Hepatocyte (in vitro differentiated cells): ENCODE data around the gene CNOT4. TPM values are rescaled to one million over a fixed set of nuclear protein-coding genes. Genes with fewer than 3 reads are reported as not detected.

Experiments
- DNase-seq: peaks from one replicate; pipeline ENCODE4 v3.0.0-alpha.2; 2016; ENCODE audit warnings: low spot score
- H2AFZ ChIP-seq: fragments of 200-600 bp; sonication (generic); 2 replicates; pipeline ENCODE4 v1.6.0; 2016; ENCODE audit warnings: antibody characterized with exemption, mild to moderate bottlenecking
- H3K27ac ChIP-seq: fragments of 200-600 bp; sonication (generic); 2 replicates; pipeline ENCODE4 v1.5.1; 2016; ENCODE audit warnings: mild to moderate bottlenecking
- H3K27me3 ChIP-seq: fragments of 200-600 bp; sonication (generic); 2 replicates; pipeline ENCODE4 v1.6.1; 2016
- H3K36me3 ChIP-seq: fragments of 200-600 bp; sonication (generic); replicated peaks from 2 replicates; pipeline ENCODE4 v1.5.1; 2016; ENCODE audit warnings: low read depth; ENCODE audit not compliant: insufficient read depth
- H3K4me1 ChIP-seq: fragments of 200-600 bp; sonication (generic); 2 replicates; pipeline ENCODE4 v1.5.1; 2016; ENCODE audit warnings: mild to moderate bottlenecking, moderate library complexity; ENCODE audit not compliant: insufficient read depth
- H3K4me2 ChIP-seq: fragments of 200-600 bp; sonication (generic); 2 replicates; pipeline ENCODE4 v1.6.0; 2016
- H3K4me3 ChIP-seq: fragments of 200-600 bp; sonication (generic); 2 replicates; pipeline ENCODE4 v1.5.1; 2016; ENCODE audit warnings: mild to moderate bottlenecking
- H3K79me2 ChIP-seq: fragments of 200-600 bp; sonication (generic); 2 replicates; pipeline ENCODE4 v1.6.0; 2017; ENCODE audit warnings: mild to moderate bottlenecking
- H3K9me2 ChIP-seq: fragments of 200-600 bp; sonication (generic); replicated peaks from 2 replicates; pipeline ENCODE4 v1.6.0; 2017; ENCODE audit warnings: mild to moderate bottlenecking; ENCODE audit not compliant: insufficient read depth
- H3K9me3 ChIP-seq: fragments of 200-600 bp; sonication (generic); 2 replicates; pipeline ENCODE4 v1.5.1; 2016; ENCODE audit warnings: low read depth, mild to moderate bottlenecking
- H4K20me1 ChIP-seq: fragments of 200-600 bp; sonication (generic); 2 replicates; pipeline ENCODE4 v1.6.0; 2016; ENCODE audit warnings: mild to moderate bottlenecking; ENCODE audit not compliant: insufficient read depth, poor library complexity, severe bottlenecking
- CTCF ChIP-seq: fragments of 200-600 bp; sonication (generic); IDR thresholded peaks from 2 replicates; pipeline ENCODE4 v1.5.1; 2016; ENCODE audit warnings: antibody characterized with exemption, mild to moderate bottlenecking; ENCODE audit not compliant: poor library complexity
- EZH2 ChIP-seq: fragments of 200-600 bp; sonication (generic); IDR thresholded peaks from 2 replicates; pipeline ENCODE4 v1.6.1; 2016; ENCODE audit warnings: antibody characterized with exemption, mild to moderate bottlenecking, borderline replicate concordance
- EZH2phosphoT487 ChIP-seq: fragments of 200-600 bp; sonication (generic); IDR thresholded peaks from one replicate; pipeline ENCODE4 v1.6.1; 2018; ENCODE audit warnings: antibody characterized with exemption, mild to moderate bottlenecking, low read depth, moderate library complexity; ENCODE audit not compliant: unreplicated experiment, severe bottlenecking
- WGBS: methylation state at CpG from one replicate; pipeline ENCODE4 v1.1.6; 2016; ENCODE audit warnings: low lambda C conversion rate; ENCODE audit errors: missing lambda C conversion rate; 5-methylcytosine and 5-hydroxymethylcytosine counted together
- polyA plus RNA-seq: library from polyadenylated mRNA; unstranded; fragments of >200 nt; fragmentation: Nextera tagmentation; extraction: Ambion mirVana; gene quantifications from 2 replicates; pipeline ENCODE4 v1.2.1, GENCODE V29; 2016
- total RNA-seq: library from RNA; depleted of rRNA; stranded (reverse); fragments of >200 nt; gene quantifications from 2 replicates; pipeline ENCODE4 v1.2.3, GENCODE V29; 2014

The CNOT4 gene
- total and polyA plus RNA-seq, 2 experiments from 2014 or later: 11.8 to 12.9 TPM

- no peak overlapping the region for H2AFZ ChIP-seq
- H3K4me3 ChIP-seq: no peak overlapping the region
- no peaks in the 10 kb centered on the region for H3K27me3 ChIP-seq
- 92% methylated on average over 1 of the region's 1 CpG for WGBS
- H3K4me1 ChIP-seq: peaks cover 6% of the 10 kb centered on the region
- H3K4me2 ChIP-seq: no peak overlapping the region
- peaks cover 96% of the 10 kb centered on the region for H3K79me2 ChIP-seq
- no peak for DNase-seq
- H4K20me1 ChIP-seq: peaks cover 65% of the 10 kb centered on the region
- H3K27ac ChIP-seq: no peak overlapping the region
- no peaks in the 10 kb centered on the region for H3K36me3 ChIP-seq
- no peak for TF ChIP-seq EZH2
- TF ChIP-seq CTCF: no peak
- TF ChIP-seq EZH2phosphoT487: no peak
- no peaks in the 10 kb centered on the region for H3K9me2 ChIP-seq
- no peaks in the 10 kb centered on the region for H3K9me3 ChIP-seq
These were observed 16.5 kb downstream of the CNOT4 start for GRCh38 chr7:135493362-135493761.

GRCh38 chr7:135492151-135492550, 17.8 kb downstream of the CNOT4 start:
- DNase-seq: no peak
- TF ChIP-seq CTCF (no peak), EZH2phosphoT487 (no peak), EZH2 (no peak)
- Histone ChIP-seq H3K4me1 (peaks cover 6% of the 10 kb centered on the region), H3K79me2 (peaks cover 96% of the 10 kb centered on the region), H4K20me1 (peaks cover 64% of the 10 kb centered on the region), H3K27ac (no peak overlapping the region), H3K4me3 (no peak overlapping the region), H3K27me3 (no peaks in the 10 kb centered on the region), H3K9me2 (no peaks in the 10 kb centered on the region), H3K36me3 (no peaks in the 10 kb centered on the region), H3K9me3 (no peaks in the 10 kb centered on the region), H2AFZ (no peak overlapping the region), H3K4me2 (no peak overlapping the region)
- 97% methylated on average over 4 of the region's 4 CpGs for WGBS

DNA sequence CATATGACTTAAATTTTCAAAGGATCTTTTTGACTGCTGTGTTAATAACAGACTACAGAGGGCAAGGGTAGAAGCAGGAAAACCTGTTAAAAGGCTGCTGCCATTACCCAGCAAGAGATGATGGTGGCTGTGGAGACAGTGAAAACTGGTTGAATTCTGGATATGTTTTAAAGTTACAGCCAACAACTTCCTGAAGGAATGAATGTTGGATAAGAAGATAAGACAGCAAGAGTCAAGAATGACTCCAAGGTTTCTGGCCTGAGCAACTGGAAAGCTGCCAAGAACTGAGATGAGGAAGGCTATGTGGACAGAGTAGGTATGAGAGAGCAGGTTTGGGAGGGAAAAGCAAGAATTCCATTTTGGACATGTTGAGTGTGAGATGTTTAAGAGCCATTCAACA, 19.1 kb downstream of the CNOT4 start:
- peak overlapping the region; percentile 36 for H3K27ac ChIP-seq
- no peak overlapping the region for H3K4me3 ChIP-seq
- no peaks in the 10 kb centered on the region for H3K9me2 ChIP-seq
- H3K79me2 ChIP-seq: peaks cover 96% of the 10 kb centered on the region
- TF ChIP-seq EZH2phosphoT487 (no peak), CTCF (no peak), EZH2 (no peak)
- peaks cover 60% of the 10 kb centered on the region for H4K20me1 ChIP-seq
- no peaks in the 10 kb centered on the region for H3K27me3 ChIP-seq
- DNase-seq: peak; percentile 32
- no peaks in the 10 kb centered on the region for H3K9me3 ChIP-seq
- H3K4me1 ChIP-seq: peaks cover 6% of the 10 kb centered on the region
- no peak overlapping the region for H2AFZ ChIP-seq
- no peak overlapping the region for H3K4me2 ChIP-seq
- H3K36me3 ChIP-seq: no peaks in the 10 kb centered on the region

DNA sequence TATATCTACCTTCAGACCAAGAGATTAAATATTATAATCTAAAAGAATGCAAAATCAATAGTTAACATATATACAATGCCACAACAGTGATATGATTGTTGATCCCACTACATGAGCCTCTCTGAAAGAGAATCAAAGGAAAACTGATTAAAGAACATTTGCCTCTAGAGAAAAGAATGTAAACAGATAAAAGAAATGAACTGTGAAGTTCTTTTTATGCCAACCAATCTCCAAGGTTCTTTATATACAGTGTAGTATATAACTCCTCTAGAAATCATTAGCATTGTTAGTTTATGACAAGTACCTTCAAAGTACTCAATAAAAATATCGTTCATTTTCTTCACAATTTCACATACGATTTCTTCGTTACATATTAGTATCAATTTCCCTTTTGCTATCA, 20.1 kb downstream of the CNOT4 start:
- TF ChIP-seq EZH2 (no peak), CTCF (no peak), EZH2phosphoT487 (no peak)
- Histone ChIP-seq H3K9me2 (no peaks in the 10 kb centered on the region), H3K4me3 (no peak overlapping the region), H3K4me2 (no peak overlapping the region), H3K79me2 (peaks cover 99% of the 10 kb centered on the region), H3K27me3 (no peaks in the 10 kb centered on the region), H3K4me1 (peaks cover 6% of the 10 kb centered on the region), H4K20me1 (peaks cover 61% of the 10 kb centered on the region), H3K9me3 (no peaks in the 10 kb centered on the region), H3K36me3 (no peaks in the 10 kb centered on the region), H3K27ac (no peak overlapping the region), H2AFZ (no peak overlapping the region)
- WGBS: 98% methylated on average over 3 of the region's 3 CpGs
- DNase-seq: no peak
